Eye (tissue), 1 donor: Measurements from ENCODE around the gene ZBTB47.

Experiments
- DNase-seq: peaks from one replicate; pipeline ENCODE4 v3.0.0-alpha.2; 2015

ZBTB47 gene

GRCh38 chr3:42686832-42687650, 33.5 kb downstream of the ZBTB47 start:
- no peak for DNase-seq

GRCh38 chr3:42688016-42688415, 34.5 kb downstream of the ZBTB47 start:
- DNase-seq: no peak

DNA sequence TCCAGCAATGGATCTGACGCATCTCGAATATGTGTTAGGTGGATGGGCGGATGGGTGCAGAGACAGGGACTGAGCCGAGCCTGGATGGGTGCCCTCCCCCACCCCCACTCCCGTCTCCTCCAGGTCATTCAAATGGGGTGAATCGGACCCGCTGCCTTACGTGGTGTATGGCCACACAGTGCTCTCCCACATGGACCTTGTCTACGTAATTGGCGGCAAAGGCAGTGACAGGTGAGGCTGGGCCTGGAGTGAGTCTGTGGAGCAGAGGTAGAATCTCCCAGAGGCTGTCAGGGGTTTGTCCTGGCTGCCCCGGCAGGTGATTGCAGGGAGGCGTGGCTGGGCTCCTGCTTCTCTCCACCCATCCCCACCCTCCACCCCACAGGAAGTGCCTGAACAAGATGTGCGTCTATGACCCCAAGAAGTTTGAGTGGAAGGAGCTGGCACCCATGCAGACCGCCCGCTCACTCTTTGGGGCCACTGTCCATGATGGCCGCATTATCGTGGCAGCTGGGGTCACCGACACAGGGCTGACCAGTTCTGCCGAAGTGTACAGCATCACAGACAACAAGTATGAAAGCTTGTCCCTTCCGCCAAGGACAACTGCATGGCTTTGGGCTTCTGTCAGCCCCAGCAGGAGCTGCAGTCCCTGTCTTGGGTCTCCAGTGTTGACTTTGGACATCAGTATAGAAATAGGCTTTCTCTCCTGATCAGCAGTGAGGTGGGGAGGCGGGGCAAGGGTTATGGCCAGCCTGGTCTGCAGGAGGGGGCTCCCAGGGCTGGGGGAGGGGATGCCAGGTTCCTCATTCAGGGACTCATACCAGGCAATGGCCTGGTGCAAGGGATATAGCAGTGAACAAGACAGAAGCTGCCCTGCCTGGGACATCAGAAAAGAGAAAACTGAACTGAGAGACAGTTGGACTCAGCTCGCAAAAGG, 35.3 kb downstream of the ZBTB47 start:
- no peak for DNase-seq

DNA sequence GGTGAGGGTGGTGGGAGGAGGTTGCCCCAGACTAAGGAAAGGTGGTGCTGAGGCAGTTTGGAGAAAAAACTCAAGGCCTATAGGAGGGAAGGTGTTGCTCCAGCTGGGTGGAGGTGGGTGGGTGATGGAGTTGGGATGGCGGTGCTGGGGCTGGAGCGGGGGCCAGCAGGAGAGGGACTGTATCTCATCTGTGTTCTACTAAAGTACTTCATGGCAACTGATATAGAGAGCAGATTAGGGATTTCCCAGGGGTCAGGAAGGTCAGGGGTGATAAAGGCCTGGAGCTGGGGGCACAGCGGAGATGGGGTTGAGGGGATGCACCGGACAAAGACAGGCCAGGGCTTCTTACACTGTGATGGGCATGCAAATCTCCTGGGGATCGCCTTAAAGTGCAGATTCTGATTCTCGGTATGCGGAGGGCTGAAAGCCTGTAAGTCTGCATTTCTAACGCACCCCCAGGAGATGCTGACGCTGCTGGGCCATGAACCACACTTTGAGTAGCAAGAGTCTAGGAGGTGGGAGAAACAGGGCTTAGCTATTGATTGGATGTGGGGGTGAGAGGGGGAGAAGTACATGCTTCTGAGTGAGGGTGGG, 36.0 kb downstream of the ZBTB47 start:
- DNase-seq: no peak

DNA sequence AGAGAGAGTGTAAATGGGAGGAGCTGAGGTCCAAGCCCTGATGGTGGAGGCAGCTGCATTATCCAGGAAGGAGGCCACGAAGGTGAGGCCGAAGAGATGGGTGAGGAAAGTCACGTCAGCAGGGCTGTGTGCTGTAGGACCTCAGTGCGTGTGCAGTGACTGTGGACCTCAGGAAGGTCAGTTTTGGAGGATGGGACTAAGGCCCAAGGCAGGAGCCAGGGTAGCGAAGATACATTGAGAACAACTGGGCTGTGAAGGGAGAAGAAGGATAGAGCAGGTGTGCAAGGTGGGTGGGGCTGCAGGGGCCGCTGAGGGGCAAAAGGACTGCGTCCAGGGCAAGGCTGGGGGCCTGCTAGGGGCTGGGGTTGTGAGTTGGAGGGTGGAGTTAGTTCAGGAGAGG, 36.7 kb downstream of the ZBTB47 start:
- DNase-seq: no peak

GRCh38 chr3:42690766-42691680, 37.5 kb downstream of the ZBTB47 start:
- DNase-seq: no peak

DNA sequence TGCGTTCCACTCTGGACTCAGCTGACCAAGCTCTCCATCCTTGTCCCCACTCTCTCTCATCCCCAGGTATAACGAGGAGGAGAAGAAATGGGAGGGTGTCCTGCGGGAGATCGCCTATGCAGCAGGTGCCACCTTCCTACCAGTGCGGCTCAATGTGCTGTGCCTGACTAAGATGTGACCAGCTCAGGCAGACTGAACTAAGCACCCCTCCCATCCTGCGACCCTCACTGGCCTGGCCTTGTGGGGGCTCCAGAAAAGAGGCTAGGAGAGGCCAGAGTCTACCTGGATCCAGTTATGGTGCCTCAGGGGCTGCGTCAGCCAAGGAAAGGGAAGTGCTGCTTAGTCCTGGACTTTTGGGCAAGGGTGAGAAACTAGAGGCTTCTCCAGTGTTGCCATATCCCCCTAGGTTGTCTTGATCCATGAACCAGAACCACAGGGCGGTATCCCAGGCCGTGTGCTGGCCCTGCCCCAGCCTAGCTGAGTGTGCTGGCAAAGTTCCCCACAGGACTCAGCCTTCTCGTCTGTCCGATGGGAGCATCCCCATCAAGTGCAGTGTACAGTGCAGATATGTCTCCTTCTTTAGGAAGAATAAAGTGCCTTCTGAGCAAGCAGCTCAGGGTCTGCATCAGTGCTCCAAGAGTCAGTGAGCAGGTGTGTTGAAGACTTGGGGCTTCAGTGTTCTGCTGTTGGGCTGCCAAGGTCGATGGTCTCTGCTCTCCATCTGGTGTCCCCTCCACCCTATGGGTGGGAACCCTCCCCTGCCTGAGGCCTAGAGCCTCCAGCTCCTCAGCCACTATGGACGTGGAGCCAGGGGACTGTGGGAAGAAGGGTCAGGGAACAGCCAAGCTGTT, 38.5 kb downstream of the ZBTB47 start:
- DNase-seq: no peak

DNA sequence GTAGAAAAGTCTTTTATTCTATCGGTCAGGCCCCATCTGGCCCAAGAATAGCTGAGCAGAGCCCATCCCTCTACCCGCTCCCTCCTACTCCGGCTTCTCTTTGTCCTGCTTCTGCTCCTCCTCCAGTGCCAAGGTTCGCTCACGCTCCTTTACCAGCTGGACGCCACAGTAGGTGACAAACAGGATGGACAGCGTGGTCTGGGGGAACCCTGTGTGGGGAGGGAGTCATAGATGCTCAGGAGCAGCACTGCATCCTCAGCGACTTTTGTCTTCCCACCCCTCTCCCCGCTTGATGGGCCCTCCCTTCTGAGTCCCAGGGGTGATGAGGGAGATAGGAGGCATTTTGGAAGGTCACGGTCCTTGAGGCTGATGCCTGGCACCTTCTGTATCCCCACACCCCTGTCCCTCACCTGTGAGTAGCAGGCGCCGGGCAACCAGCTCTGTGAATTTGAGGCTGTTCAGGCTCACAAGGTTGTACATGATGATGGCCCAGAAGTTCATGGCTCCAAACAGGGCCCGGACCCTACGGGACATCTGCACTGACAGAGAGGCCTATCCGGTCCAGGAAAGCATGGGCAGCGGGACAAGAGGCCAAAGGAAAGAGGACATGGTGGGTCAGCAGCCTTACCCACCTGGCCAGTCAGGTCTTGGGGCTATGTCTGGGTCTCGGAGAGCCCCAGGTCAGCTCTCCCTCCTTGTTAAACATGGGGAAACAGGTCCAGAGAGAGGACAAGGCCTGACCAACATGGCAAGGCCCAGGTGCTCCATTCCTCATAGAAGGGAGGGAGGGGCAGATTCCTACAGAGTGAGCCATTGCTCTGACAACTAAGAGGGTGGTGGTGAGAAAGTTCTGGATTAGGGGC, 39.4 kb downstream of the ZBTB47 start:
- DNase-seq: no peak

- no peak for DNase-seq
Measured at GRCh38 chr3:42693530-42693930, 40.0 kb downstream of the ZBTB47 start.

- DNase-seq: no peak
Measured at GRCh38 chr3:42694366-42694765, 40.9 kb downstream of the ZBTB47 start.

- DNase-seq: no peak
Measured at GRCh38 chr3:42696356-42697288, 43.1 kb downstream of the ZBTB47 start.

- DNase-seq: no peak
Measured at GRCh38 chr3:42697289-42698051, 44.0 kb downstream of the ZBTB47 start.

DNA sequence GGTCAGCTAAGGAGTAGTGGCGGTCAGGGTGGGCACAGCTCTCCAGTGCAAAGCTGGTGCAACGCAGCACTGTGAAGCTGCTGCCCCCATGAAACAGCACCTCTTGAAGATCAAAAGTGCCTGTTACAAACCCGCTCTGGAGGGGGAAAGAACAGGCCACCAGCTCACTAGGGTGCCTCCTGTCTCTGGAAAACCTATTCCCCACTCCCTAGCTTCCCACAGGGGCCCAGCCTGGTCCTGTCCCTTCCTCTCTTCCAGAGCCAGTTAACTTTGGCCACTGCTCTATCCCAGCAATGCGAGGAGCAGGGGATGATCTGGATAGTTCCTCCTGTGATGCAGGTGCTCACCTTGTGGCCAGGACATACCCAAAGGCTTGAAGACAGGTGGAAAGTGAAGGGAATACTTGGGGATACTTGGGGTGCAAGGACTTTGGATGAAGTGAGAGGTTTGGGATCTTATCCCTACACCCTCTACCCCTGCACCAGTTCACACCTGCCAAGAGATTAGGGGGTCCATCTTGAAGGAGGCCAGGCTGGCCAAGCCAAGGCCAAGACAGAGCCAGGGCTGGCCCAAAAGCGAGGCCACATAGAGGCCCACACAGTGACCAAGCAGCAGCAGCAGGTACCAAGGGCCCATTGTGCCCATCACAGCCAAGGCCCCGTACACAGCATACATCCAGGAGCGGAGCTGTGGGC, 44.9 kb downstream of the ZBTB47 start:
- no peak for DNase-seq

DNA sequence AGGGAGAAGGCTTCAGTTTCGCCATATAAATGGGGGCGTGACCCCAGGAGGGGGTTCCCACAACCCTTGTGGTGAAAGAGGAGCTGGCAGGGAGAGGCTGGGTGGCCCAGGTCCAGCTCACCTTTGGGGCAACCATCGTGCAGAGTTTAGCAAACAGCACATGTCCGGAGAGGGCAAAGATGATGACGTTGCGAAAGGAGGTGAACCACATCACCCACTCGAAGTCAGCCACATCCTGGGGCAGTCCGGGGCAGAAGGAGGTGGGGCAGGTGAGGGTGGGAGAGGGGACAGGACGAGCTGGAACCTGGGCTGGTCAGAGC, 45.4 kb downstream of the ZBTB47 start:
- DNase-seq: no peak

DNA sequence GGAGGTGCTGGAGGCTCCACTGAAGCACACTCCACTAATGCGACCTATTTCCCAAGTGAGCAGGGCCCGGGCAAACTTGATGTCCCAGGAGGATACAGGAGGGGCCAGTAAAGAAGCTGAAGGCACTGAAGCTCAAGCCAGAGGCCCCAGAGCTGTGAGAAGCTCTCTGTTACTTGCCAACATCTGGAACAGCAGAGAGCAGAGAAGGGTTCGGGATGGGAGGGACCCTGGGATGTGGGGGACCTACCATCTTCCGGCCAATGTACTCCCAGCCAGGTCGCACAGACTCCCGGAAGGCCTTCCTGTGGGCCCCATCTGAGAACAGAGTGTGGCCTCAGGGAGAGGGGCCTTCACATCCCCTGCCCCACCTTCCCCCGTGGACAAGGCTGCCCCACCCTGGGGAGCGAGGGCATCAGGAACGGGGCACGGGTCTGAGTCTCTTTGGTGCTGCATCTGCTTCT, 46.0 kb downstream of the ZBTB47 start:
- DNase-seq: no peak

- DNase-seq: no peak
Measured at GRCh38 chr3:42700366-42701288, 47.1 kb downstream of the ZBTB47 start.
